T47D (cell line): ENCODE results near the gene RAB12.
"Not testable (repeated sequence)": the region's sequence is repeated elsewhere in the genome, so short reads cannot be mapped to it uniquely, and the experiment has no call there.

Experiments
- DNase-seq, 2 experiments: peaks; one replicate each; pipeline versions ENCODE4 v3.0.0 to v3.0.0-alpha.2; 2011 to 2012; ENCODE audit warnings: low read depth in 1 of 2, low spot score in 1 of 2
- JUND ChIP-seq: IDR thresholded peaks from 2 replicates; pipeline ENCODE4 v1.6.1; 2012; ENCODE audit warnings: low read depth
- in situ Hi-C: cut with HindIII; loops from 2 replicates; pipeline ENCODE4 v1.10.0; 2016; ENCODE audit warnings: low sequenced_read_pairs, low pct_unique_long_range_greater_than_20kb

Gene RAB12

DNA sequence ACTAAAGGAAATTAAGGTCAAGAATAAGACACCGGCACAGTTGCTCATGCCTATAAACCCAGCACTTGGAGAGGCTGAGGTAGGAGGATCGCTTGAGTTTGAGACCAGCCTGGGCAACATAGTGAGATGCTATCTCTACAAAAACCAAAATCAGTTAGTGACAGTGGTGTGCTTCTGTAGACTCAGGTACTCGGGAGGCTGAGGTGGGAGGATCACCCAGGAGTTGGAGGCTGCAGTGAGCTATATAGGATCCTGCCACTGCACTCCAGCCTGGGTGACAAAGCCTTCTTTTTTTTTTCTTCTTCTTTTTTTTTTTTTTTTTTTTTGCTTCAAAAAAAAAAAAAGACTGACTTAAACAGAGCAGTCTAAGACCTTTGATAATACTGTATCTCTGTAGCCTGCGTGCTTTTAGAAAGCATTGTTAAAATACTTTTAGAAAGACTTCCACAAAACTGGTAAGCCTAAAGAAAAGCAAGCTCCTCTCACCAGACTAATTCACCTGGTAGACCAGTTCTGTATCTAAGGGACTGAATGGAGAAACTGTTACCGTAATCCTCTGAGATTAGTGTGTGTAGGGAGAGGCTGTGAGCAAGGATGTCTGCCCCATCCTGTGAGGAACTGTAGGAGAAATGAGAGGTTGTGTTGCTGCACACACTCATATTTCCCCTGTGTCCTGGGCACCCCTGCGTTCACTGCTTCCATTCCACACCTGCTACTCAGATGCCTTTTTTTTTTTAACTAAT, 10.8 kb downstream of the RAB12 start:
- no peak for DNase-seq
- in situ Hi-C loops: no loop called here
- no peak for TF ChIP-seq JUND

DNA sequence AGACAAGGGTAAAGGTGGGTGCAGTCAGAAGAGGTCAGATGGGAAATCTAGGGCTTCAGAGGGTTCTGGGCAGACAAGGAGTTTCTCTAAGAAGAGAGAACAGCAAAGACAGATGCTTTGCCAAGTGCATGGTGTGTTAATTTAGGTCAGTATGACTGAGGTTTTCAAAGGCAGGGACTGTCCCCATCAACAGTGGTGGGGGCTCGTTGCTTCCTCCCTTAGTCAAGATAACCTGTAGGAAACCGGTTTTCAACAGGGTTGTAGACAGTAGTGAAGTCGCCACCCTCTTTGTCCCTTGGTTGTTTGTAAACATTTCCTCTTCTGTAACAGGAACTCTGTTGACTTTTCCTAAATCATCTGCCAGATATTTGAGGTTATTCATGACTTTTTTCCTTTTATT, 11.6 kb downstream of the RAB12 start:
- in situ Hi-C loops: no loop called here
- TF ChIP-seq JUND: no peak
- DNase-seq: no peak

DNA sequence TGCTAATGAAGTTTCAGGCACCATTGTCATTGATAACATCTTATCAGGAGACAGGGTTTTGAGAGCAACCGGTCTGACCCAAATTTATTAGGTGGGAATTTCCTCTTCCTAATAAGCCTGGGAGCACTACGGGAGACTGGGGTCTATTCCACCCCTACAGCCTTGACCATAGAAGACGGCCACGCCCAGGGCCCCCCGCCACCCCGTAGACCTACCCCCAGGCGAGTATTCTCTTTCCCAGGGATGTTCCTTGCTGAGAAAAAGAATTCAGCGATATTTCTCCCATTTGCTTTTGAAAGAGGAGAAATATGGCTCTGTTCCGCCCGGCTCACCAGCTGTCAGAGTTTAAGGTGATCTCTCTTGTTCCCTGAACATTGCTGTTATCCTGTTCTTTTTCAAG, 13.4 kb downstream of the RAB12 start:
- DNase-seq, in situ Hi-C loops: not testable (repeated sequence)

- no peak for DNase-seq
- in situ Hi-C loops: no loop called here
- no peak for TF ChIP-seq JUND
Measured at GRCh38 chr18:8623549-8624106, 14.4 kb downstream of the RAB12 start.

DNA sequence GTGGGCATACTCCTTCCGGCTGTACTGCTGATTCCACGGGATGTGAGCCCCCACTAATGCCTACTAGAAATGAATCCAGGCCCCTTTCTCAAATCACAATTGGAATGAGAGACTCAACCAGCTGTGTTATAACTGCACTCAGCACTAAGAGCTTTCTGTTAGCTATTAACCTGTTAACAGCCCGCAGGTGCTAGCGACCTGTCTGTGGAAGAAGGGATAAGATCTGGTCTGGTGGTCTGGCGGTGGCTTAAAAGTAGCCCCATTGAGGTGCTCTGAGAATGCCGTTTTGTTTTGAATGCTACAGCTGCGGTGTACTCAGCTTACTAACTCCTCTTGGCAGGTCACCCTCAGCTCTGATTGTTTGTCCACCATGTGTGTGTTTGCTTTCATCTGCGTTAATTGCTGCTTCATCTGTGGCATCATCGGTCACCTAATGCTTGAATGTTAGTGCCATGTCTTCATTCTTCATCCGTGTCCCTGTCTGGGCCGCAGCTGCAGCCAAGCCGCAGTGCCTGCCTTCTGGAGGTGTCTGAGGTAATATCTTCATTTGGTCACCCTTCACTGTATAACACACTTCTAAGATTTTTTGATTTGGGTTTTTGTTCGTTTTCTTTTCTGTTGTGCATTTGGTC, 16.3 kb downstream of the RAB12 start:
- TF ChIP-seq JUND: no peak
- in situ Hi-C loops: no loop called here
- no peak for DNase-seq

GRCh38 chr18:8626414-8627106, 17.3 kb downstream of the RAB12 start:
- in situ Hi-C loops: no loop called here
- no peak for TF ChIP-seq JUND
- no peak for DNase-seq

DNA sequence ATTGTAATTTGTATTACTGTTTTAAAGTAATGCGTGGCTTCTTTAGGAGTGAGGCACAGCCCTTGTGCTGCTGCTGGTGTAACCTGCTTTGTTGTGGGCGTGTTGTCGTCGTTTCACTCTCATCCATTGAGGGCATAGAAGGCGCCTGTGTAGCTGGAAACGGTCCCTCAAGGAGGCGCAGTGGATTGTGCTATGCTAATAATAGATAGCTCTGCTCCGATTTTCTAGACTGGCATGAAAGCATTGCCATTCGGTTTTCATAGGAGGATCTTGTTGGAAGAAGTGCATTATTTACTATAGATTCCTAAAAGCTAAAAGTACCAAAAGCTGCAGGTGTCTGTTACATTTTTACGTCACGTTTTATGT, 17.9 kb downstream of the RAB12 start:
- TF ChIP-seq JUND: no peak
- DNase-seq: no peak
- in situ Hi-C loops: no loop called here

GRCh38 chr18:8627540-8627939, 18.3 kb downstream of the RAB12 start:
- DNase-seq: no peak
- in situ Hi-C loops: no loop called here
- TF ChIP-seq JUND: no peak

DNA sequence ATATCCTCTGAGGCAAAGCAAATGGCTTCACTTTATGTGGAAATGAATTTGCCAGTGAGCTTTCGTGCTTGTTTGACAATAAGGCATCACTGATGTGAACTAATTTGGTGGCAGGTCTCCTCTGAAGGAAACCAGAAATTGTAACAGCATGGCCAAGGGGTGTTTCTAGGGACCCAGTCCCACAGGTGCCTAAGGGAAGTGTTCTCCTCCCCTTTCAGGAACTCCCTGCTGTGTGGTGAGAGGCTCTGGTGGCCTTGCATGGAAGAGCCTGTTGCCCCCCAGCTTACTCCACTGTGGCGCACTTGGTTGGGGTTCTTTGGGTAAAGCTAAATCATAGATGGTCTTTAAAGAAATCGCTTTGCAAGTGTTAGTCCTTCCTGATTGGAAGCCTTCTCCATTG, 20.4 kb downstream of the RAB12 start:
- in situ Hi-C loops: no loop called here
- no peak for TF ChIP-seq JUND
- no peak for DNase-seq

GRCh38 chr18:8630546-8630945, 21.3 kb downstream of the RAB12 start:
- no peak for DNase-seq
- in situ Hi-C loops: no loop called here
- no peak for TF ChIP-seq JUND

DNA sequence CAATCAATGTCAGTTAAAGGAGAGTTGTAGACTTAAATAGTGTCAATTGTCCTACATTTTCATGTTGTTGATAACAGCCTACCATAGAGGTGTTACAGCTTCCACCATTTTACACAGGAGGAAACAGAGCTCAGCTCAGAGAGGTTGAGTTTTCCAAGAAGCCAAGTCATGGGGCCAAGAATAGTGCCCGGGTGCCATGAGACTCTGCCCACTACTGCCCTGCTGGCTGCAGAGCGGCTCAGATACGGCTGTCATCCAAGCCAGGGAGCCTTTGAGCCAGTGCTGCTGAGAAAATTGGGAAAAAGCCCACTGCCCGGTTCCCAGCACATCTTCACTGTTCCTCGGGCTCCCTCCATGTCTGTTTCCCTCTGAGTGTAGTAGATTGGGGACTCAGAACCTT, 22.0 kb downstream of the RAB12 start:
- DNase-seq: no peak
- no peak for TF ChIP-seq JUND
- in situ Hi-C loops: no loop called here

DNA sequence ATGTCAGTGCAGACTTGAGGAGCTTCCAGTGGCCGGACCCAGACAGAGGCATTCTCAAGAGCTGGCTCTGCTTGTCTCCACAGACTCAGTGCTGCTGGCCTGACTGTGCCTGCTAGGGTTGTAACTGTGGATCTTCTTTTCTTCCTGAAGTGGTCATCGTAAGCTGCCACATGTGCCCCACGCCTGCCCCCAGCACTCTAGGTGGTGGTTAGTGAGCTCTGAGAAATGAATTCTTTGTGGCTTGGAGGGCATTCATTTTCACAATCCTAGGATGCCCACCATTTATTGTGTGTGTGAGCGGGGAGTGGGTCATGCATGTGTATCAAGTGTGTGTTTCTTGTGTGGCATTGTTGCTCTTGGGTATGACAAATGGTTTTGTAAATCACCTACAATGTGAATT, 23.1 kb downstream of the RAB12 start:
- DNase-seq: no peak
- no peak for TF ChIP-seq JUND
- in situ Hi-C loops: no loop called here

DNA sequence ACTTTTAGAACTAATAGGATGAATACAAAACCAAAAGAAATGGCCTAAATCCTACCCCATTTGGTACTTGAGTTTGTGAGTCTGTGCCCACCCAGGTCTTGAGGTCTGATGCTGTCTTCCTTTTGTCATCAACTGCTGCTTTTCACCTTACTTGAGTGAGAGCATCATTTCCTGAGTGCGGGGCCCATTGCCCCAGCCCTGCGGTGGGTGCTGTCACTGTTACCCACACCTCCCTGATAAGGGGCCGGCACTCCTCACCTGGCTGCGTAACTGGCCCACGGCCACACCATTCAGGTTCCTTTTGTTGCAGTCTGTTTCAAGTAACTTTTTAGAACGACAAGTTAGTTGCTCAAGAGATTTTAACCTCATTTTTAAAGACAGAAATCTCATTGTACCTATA, 25.3 kb downstream of the RAB12 start:
- TF ChIP-seq JUND: no peak
- in situ Hi-C loops: no loop called here
- DNase-seq: no peak
